ENCODE measurements around the gene NTMT1. TPM values are rescaled to one million over a fixed set of nuclear protein-coding genes. Genes with fewer than 3 reads are reported as not detected.

The NTMT1 gene
- total RNA-seq, 2 experiments from 2014 or later = 50.1 to 69.2 TPM

Other genes with a start within 250 kb of the NTMT1 start
- not detected for gene C9orf50, start 5.1 kb upstream of the NTMT1 start, total RNA-seq
- 10 to 100 TPM; 13.4 to 15.0 TPM for gene ASB6, start 16.0 kb downstream of the NTMT1 start, total RNA-seq
- gene PRRX2, start 39.5 kb downstream of the NTMT1 start, total RNA-seq = under 1 TPM; 0.49 to 0.57 TPM
- under 1 TPM; 0.09 to 0.16 TPM for gene PTGES, start 126.9 kb downstream of the NTMT1 start, total RNA-seq
- 10 to 100 TPM; 18.0 to 22.1 TPM for gene TOR1B, start 177.0 kb downstream of the NTMT1 start, total RNA-seq
- gene TOR1A, start 198.0 kb downstream of the NTMT1 start, total RNA-seq = 10 to 100 TPM; 34.9 to 39.7 TPM
- gene C9orf78, start 209.1 kb downstream of the NTMT1 start, total RNA-seq = 10 to 100 TPM; 42.8 to 59.8 TPM
- gene USP20, start 209.3 kb downstream of the NTMT1 start, total RNA-seq = 10 to 100 TPM; 37.6 to 48.5 TPM

All from activated CD4-positive, alpha-beta T cell treated with anti-CD3 and anti-CD28 coated beads for 36 hours (primary cell).